PC-9 (cell line): ENCODE measurements around the gene SYT15.
"Not testable (repeated sequence)": the region's sequence is repeated elsewhere in the genome, so short reads cannot be mapped to it uniquely, and the experiment has no call there.

Experiments used
- EZH2 ChIP-seq: fragments of 200-600 bp; sonication (generic); IDR thresholded peaks from 2 replicates; pipeline ENCODE4 v1.8.0; 2017; ENCODE audit warnings: antibody characterized with exemption, low read depth
- TF ChIP-seq, protein P1 (sequence below): fragments of 200-600 bp; sonication (generic); conservative IDR thresholded peaks from 2 replicates; pipeline ENCODE4 v1.6.1; 2017; ENCODE audit warnings: mixed run types, antibody characterized with exemption, mild to moderate bottlenecking, moderate library complexity

DNA sequence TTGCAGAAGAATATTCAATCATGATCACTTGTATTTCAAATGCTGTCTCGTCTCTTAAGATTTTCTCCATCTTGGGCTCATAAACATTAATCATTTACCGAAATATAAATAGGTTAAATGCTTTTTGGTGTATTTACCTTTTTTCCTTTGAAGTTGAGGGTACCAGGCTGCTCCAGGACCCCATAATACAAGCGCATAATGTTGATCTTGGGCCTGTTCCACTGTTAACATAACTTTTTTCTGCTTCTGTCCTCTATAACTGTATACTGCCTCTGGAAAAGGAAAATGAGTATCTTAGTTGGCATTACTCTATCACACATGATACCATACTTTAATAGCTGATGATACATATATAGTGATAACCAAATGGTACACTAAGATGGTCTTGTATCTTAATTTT lies 51.9 kb downstream of the SYT15 start:
- TF ChIP-seq, protein P1, sequence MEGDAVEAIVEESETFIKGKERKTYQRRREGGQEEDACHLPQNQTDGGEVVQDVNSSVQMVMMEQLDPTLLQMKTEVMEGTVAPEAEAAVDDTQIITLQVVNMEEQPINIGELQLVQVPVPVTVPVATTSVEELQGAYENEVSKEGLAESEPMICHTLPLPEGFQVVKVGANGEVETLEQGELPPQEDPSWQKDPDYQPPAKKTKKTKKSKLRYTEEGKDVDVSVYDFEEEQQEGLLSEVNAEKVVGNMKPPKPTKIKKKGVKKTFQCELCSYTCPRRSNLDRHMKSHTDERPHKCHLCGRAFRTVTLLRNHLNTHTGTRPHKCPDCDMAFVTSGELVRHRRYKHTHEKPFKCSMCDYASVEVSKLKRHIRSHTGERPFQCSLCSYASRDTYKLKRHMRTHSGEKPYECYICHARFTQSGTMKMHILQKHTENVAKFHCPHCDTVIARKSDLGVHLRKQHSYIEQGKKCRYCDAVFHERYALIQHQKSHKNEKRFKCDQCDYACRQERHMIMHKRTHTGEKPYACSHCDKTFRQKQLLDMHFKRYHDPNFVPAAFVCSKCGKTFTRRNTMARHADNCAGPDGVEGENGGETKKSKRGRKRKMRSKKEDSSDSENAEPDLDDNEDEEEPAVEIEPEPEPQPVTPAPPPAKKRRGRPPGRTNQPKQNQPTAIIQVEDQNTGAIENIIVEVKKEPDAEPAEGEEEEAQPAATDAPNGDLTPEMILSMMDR = not testable (repeated sequence)
- TF ChIP-seq EZH2 = not testable (repeated sequence)
